Stimulated activated CD8-positive, alpha-beta memory T cell treated with anti-CD3 and anti-CD28 coated beads, Interleukin-4, amount 100 ng/mL, for 4 hours (primary cell): ENCODE data around the gene SKA3.
"Not testable (repeated sequence)": the region's sequence is repeated elsewhere in the genome, so short reads cannot be mapped to it uniquely, and the experiment has no call there.

ENCODE experiments used
- DNase-seq, 2 donors: peaks; one replicate each; pipeline ENCODE4 v3.0.0-alpha.2; 2020; ENCODE audit warnings: low read depth in 2 of 2, low spot score in 1 of 2

The SKA3 gene

DNA sequence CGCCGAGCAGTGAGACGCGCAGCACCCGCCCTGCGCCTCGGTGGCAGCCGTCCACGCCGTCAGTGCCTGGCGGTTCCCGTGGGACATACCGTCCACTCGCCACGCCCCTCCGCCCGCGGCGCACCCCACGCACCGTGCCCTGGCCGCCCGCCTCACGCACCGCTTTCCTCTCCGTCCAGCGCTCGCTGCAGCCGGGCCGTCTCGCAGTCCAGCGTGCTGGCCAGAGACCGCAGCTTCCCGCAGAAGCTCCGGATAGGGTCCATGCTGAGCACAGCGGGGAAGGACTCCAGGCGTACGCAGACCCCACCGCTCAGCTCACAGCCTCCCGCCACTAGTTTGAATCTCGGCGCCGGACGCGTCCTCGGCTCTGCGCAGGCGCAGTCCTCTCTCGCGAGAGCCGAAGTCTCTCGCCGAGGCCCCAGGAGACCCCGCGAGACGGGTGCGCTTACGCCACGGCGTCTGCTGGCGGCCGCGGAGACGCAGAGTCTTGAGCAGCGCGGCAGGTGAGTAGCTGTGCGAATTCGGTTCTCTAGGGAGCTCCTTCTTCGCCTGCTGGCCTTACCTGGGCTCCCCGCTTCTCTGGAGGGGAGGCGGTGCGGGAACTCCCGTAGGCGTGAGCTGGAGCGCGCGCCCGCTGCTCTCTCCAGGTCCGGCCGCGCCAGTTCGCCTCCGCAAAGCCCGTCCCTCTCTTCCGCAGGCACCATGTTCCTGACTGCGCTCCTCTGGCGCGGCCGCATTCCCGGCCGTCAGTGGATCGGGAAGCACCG lies at the start of gene SKA3, which contains the start of gene MRPL57:
TSS of gene SKA3 (minus strand) at position 338 of the 767 bp plus-strand sequence. CDS start at position 263, 75 bp downstream.
TSS of gene MRPL57 (plus strand) at position 444 of the 767 bp plus-strand sequence. CDS start at position 703, 259 bp downstream.
- peak; percentile 85 for DNase-seq

- no peak for DNase-seq
Observed at GRCh38 chr13:21225082-21225481, 48.7 kb upstream of the SKA3 start.

DNA sequence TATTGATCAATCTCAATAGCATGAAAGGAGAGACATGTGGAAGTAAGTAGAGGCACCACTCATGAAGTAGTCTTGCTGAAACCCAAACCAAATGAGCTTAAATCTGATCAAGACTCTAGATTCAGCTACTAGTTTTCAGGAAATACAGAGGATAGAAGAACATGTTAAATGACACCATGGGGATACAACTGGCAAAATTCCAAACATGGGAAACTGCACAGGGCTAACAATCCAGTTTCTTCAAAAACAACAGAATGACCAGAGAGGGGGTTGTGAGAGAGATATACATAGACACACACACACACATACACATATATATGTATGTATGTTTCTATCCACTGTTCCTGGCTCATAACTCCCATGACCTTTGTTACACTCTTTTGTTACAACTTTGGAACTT lies 44.9 kb upstream of the SKA3 start:
- DNase-seq = no peak

DNA sequence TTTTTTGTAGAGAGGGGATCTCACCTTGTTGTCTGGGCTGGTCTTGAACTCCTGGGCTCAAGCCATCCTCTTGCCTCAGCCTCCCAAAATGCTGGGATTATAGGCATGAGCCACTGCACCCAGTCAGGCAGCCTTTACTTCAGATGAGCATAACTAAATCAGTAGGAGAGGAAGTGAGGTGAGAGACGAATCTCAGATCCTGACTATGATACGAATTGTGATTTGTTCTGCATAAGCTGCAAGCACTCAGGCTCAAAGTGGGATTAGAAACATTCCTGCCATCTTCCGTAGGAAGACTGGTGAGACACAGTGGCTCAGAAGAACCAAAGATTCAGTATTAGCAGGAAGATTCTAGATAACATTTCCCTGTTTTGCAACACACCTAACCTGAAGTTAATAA lies 43.4 kb upstream of the SKA3 start:
- not testable (repeated sequence) for DNase-seq

DNA sequence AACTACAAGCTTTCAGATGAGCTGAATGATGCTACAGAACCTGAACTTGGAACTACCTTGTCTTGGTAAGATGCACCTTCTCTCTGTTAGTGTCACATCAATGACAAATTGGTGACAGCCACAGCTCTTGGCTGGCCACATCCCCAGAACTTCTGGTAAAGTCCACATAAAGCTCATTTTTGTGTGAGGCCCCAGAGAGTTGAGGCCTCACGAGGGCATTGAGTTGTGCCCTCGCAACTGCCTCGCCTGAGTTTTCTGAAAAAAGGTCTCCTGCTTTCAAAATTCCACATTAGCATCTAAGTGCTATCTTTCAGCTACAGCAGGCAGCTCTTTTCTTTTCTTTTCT lies 42.7 kb upstream of the SKA3 start:
- no peak for DNase-seq

DNA sequence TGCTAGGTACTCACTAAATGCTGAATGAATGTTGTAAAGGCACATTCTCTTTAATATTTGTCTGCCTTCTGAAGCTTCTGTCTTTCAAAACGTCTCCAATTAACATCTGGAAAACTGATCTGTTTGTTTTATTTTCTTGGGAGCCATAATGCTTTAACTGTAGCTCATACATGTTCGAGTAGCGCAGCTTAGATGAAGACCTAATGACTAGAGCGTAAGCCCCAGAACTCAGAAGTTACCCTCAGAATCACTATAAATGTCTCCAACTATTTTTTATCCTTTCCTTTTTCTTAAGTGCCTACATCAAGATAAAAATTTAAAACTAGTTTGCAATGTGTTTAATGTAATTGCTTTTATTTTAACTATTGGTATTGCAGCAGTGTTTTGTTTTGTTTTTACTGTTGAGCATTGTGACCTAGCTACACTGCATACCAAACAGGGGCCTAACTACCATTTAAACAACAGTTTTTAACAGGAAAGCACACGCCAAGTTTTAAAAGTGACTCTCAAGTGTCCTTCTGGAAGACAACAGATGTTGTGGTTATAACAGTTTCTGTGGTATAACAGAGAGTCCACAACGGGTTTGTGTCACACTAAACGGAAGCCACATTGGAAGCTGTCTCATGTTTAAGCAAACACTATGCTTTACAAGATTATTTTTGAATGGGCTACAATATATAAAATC lies 42.1 kb upstream of the SKA3 start:
- no peak for DNase-seq

DNA sequence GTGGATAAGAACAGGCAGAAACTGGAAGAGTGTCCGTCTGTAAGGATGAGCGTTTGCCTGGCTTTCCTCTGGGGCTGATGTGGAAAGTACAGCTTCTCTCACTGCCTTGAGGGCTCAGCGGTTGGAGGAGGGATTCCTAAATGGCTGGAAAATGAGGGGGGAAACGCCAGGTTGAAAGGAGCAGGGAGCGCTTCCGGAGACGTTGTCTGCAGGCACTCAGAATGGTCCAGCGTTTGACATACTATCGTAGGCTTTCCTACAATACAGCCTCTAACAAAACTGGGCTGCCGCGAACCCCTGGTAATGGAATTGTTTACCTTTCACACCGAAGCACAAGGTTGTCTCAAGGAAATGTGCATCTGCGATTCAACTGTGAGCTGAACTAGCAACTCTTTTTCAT lies 40.0 kb upstream of the SKA3 start:
- DNase-seq = no peak

GRCh38 chr13:21215419-21215818 lies 39.1 kb upstream of the SKA3 start:
- not testable (repeated sequence) for DNase-seq

GRCh38 chr13:21212138-21212775 lies 35.9 kb upstream of the SKA3 start:
- no peak for DNase-seq

DNA sequence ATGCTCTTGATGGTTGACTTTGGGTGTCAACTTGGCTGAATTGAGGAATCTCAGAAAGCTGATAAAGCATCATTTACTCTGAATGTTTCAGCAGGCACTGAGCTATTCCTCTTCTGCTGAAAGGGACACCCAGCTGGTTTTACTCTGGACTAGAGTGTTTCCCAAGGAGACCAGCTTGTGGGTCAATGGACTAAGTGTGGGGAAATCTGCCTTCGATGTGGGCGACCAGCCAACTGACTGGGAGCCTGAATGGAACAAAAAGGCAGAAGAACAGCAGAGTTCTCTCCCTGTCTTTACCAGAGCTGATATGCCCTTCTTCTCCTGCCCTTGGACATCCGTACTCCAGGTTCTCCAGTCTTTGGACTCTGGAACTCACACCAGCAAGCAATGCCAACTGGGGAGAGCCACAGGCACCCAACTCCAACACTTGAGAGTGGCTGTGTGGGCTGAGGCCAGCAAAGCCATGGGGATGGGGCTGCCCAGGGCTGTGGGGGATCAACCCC lies 32.4 kb upstream of the SKA3 start:
- no peak for DNase-seq

- DNase-seq = no peak
Observed at GRCh38 chr13:21202767-21203531, 26.6 kb upstream of the SKA3 start.

- DNase-seq = not testable (repeated sequence)
Observed at GRCh38 chr13:21201456-21202190, 25.3 kb upstream of the SKA3 start.

DNA sequence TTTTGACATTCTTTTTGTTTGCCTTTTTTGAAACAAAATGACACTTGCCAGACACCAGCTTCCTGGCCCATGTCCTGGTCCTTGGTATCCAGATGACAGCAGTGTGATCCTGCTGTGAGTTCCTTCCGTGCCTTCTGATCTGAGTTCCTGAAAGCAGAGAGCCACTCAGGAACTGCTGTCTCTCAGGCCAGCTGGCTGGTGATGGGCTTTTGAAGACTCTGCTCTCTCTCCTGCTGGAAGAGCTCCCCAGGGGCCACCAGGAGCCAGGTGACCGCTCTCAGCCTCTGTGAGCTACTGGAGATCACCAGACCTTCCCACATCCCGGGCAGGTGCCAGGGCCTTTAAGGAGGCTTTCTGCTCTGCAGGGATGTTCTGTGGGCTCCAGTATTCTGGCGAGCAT lies 22.0 kb upstream of the SKA3 start:
- not testable (repeated sequence) for DNase-seq

GRCh38 chr13:21197606-21198225 lies 21.4 kb upstream of the SKA3 start:
- not testable (repeated sequence) for DNase-seq

DNA sequence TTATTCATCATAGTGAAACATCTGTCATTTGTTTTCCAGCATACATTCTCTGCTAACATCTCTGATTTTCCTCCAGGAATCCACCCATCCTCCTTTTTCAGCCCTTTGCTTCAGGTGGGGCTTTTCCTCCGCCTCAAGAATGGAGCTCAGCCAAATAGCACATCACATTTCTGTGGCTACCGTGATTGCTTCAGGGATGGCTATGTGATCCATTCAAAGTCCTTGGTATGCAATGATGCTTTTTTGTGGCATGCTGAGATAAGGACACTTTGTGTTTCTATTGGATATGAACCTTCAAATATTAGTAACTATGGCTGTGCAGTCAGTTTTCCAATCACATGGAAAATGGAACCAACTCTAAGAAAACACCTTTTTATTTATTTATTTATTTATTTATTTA lies 18.4 kb upstream of the SKA3 start:
- not testable (repeated sequence) for DNase-seq

DNA sequence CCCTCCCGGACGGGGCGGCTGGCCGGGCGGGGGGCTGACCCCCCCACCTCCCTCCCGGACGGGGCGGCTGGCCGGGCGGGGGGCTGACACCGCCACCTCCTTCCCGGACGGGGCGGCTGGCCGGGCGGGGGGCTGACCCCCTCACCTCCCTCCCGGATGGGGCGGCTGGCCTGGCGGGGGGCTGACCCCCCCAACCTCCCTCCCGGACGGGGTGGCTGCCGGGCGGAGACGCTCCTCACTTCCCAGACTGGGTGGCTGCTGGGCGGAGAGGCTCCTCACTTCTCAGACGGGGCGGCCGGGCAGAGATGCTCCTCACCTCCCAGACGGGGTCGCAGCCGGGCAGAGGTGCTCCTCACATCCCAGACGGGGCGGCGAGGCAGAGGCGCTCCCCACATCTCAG lies 10.1 kb upstream of the SKA3 start:
- DNase-seq = not testable (repeated sequence)

- no peak for DNase-seq
Observed at GRCh38 chr13:21181671-21182070, 5.3 kb upstream of the SKA3 start.

- no peak for DNase-seq
Observed at GRCh38 chr13:21176982-21177284, 581 bp upstream of the SKA3 start.

GRCh38 chr13:21175656-21176214 lies 617 bp downstream of the SKA3 start:
- DNase-seq = no peak

DNA sequence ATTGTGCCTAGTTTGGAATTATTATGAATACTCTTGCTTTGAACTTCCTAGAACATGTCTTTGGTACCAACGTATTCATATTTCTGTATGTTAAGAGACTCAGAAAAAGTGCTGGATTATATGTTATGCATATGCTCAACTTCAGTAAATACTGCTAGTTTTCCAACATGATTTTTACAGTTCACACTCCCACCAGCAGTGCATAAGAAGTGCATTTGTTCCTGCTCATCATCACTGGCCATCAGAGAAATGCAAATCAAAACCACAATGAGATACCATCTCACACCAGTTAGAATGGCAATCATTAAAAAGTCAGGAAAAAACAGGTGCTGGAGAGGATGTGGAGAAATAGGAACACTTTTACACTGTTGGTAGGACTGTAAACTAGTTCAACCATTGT lies 2.6 kb downstream of the SKA3 start:
- DNase-seq = not testable (repeated sequence)
